T-helper 22 cell (primary cell): ENCODE measurements around the gene CFAP97D2.
"Not testable (repeated sequence)": the region's sequence is repeated elsewhere in the genome, so short reads cannot be mapped to it uniquely, and the experiment has no call there.

Experiments used
- DNase-seq: peaks from one replicate; pipeline ENCODE4 v3.0.0-alpha.2; 2020; ENCODE audit warnings: low read depth

CFAP97D2 gene

DNA sequence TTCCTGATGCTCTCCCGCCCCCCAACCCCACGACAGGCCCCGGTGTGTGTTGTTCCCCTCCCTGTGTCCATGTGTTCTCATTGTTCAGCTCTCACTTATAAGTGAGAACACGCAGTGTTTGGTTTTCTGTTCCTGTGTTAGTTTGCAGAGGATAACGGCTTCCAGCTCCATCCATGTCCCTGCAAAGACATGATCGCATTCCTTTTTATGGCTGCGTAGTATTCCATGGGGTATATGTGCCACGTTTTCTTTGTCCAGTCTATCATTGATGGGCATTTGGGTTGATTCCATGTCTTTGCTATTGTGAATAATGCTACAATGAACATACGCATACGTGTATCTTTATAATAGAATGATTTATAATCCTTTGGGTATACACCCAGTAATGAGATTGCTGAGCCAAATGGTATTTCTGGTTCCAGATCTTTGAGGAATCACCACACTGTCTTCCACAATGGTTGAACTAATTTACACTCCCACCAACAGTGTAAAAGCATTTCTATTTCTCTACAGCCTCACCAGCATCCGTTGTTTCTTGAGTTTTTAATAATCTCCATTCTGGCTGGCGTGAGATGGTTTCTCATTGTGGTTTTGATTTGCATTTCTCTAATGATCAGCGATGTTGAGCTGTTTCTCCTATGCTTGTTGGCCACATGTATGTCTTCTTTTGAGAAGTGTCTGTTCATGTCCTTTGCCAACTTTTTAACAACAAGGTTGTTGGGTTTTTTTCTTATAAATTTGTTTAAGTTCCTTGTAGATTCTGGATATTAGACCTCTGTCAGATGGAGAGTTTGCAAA, 20.0 kb upstream of the CFAP97D2 start:
- not testable (repeated sequence) for DNase-seq

DNA sequence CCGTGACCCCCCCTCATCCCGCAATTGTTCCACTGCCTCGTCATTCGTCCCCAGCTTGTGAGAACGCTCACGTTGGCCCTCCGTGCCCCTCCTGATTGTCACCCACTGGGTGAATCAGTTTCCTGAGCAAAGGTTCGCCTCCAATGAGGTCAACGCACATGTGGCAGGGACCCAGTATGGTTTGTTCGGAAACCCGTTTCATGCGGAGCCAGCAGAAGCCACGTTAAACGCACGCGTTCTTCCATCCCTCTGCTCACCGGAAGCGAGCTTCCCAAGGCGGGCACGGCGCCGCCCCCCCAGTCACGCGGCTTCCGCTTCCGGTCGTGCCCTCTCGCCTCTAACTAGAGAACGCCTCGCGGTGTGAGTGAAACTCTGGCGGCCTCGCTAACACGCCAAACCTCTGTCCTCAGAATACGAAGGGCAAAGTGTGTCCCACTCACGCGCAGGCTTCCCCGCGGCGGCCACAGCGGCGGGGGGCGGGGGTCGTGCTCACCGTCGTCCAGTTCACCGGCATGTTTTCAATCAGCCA, 18.0 kb upstream of the CFAP97D2 start:
- DNase-seq: no peak

DNA sequence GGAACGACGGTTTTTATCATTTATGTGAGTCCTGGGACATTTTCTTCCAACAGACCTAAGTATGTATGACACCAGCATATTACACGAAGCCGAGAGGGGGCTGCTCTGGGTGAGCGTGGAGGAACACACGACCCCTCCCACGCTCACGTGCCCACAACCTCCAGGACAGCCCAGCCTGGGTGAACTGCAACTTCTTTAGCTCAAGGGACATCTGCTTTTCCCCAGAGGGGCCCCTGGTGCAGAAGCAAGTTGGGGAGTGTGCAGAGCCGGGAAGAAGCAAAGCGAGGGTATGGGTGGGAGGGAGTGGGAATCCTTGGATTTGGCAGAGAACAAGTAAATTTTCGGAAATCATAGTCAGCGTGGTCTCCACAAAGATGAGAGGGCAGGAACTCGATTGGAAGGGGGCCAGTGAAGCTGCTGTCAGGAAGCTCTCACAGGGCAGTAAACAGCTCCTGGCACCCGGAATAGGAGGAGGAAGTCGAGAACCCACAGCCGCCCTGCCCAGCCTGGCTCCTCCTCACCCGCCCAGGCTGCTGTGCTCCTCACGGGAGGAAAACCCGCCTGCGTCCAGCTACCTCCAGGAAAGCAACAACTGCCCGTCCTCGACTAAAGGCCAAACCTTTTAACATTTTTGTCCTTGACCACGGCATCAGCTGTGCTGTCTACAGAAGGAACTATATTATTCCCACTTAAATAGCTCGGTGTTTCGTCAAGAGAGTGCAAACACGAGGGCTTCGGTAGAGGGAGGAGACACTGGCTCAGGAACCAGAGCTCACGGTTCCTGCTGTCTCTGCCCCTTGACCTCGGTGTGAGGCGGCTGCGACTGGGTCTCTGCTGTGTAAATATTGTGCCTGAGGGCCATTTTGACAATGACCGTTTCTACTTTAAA, 17.2 kb upstream of the CFAP97D2 start:
- DNase-seq: no peak

DNA sequence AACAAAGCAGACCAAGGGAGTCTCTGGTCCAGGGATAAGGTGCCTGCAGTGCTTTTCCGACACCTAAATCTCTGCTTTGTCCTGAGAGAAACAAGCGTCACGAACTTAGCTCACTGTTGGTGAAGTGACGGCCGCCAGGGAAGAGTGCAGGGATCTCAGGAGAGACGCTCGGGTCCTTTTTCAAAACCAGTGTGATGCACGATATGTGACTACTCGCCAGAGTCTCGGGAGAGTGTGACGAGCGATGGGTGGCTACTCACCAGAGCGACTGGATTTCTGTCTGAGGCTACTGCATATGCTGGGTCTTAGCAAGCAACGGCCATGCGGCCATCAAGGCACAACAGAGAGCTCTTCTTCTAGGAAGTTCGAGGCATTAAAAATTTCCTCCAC, 16.5 kb upstream of the CFAP97D2 start:
- no peak for DNase-seq

DNA sequence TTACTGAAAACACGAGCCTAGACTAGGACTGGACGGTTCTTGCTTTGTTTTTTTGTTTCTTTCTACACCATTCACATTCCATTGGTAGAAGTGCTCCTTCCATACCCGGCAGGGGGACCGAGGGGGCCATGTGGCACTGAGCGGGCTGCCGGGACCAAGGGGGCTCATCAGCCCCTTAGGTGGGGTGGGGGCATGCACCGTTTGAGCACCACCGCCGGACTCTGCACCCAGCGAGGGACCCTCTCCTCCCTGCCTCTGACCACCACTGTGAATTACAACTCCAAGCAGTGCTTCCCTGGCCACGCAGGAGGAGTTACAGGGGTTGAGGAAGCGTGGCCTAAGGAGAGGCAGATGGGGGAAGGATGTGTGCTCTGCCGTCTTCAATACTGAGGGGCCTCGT, 15.0 kb upstream of the CFAP97D2 start:
- no peak for DNase-seq

DNA sequence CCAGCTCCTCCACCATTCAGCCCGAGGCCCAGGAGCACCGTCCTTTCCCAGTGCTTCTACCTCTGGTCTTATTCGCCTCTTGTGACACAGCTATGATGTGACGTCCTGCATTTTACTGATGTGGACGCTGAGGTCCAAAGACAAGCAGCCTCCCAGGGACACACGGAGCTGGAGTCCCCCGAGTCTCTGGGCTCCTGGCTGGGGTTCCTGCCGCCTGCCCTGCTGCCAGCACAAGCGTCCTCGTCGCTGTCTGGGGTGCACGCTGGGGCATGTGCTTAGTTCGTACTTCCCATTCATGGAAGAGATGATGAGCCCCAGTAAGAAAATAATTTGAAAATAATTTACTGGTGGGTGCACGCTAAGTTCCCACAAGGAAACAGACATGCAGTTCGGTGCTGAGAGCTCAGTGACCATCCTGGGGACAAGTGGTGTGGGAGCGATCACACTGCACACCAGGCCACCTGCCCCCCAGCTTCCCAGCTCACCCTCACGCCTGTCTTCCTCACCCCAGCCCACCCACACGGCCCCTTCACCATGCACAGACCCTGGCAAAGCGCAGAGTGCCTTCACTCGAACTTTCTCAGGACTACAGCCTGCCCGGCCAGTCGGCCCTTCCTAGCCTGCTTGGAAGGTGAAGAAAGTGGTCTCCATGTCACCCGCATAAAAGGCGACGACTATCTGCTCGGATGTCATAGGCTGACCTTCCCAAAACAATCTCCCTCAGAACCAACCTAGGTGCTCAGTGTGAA, 14.2 kb upstream of the CFAP97D2 start:
- DNase-seq: no peak

DNA sequence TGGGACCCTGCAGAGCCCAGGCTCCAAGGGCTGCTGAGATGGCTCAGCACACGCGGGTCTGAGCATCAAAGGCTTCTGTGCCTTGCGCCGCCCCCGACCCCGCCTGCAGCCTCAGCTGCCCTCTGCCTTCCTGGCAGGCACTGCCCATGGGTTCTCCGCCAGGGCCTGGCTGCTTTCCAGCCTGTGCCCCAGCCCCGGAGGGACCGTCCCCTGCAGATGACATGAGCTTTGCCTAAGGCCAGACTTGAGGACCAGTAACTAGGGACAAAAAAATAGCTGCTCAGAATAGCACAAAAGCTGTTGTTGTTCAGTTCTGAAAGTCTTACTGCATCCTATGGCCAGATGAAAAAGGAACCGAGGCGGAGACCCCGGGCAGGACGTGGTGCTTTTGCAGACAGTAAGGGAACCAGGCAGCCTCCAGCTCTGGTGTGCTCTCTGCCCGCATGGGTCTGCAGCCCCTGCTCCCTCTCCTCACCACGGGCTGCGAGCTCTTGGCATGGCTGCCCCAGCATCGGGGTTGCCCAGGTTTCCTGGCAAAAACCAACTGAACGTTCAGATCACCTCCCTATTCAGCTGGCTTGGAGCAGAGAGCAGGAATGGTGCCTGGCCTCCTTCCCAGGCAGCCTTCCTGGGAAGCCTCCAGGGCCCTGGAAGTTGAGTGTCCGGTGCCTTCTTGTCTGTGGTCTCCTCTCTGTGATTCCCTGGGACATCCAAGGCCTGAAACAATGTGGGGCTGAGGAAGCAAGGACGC, 12.5 kb upstream of the CFAP97D2 start:
- DNase-seq: no peak

DNA sequence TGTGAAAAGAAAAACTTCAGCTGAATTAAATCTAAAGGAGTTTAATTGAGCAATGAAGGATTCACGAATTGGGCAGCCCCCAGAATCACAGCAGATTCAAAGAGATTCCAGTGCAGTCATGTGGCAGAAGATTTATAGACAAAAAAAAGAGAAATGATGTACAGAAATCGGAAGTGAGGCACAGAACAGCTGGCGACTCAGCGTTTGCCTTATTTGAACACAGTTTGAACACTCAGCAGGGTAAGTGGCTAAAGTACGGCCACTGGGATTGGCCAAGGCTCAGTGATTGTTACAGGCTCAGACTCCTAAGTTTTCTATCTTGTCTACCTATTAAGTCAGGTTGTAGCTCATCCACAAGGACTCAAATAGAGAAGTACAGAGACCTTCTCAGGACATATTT, 11.6 kb upstream of the CFAP97D2 start:
- DNase-seq: no peak

DNA sequence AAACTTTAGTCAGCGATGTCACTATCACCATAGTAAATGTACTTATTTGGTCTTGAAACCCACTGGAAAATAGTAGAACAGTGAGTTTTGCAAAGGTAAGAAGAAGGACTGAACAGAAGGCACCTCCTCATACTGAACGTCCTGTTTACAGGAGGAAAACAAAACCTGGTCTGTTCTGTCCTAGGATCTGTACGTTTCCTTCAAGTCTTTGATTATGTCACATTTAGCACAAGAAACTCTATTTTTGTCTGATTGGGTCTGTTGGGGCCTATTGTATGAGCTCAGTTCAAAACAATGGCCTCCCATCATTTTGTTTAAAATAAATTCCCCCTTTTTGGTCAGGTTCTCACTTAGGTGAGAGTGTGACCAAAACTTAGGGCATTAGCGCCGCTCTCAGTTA, 11.2 kb upstream of the CFAP97D2 start:
- DNase-seq: no peak

DNA sequence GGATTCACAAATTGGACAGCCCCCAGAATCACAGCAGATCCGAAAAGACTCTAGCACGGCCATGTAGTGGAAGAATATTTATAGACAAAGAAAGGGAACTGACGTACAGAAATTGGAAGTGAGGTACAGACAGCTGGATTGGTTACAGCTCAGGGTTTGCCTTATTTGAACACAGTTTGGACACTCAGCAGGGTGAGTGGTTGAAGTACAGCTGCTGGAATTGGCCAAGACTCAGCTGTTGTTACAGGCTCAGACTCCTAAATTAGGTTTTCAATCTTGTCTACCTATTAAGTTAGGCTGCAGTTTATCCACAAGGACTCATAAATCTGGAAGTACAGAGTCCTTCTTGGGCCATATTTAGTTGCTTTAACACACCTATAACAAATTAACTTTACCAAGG, 5.8 kb upstream of the CFAP97D2 start:
- no peak for DNase-seq

DNA sequence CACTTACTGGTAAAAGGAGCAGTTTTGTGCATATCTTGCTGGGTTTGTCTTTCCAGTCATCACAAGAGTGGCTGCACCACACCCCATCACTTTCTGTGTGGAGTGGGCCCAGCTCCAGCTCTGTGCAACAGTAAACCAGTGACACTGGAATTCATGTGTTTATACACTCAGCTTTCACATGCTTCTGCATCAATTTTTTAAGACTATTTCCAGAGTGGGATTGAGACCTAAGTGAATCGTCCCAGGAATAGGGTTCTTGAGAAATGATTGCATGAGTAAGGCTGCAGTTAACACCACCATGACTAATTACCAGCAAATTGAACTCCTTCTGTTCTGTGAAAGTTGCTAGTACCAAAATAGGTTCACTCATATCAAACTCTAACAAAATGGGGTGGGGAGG, 5.3 kb upstream of the CFAP97D2 start:
- no peak for DNase-seq

DNA sequence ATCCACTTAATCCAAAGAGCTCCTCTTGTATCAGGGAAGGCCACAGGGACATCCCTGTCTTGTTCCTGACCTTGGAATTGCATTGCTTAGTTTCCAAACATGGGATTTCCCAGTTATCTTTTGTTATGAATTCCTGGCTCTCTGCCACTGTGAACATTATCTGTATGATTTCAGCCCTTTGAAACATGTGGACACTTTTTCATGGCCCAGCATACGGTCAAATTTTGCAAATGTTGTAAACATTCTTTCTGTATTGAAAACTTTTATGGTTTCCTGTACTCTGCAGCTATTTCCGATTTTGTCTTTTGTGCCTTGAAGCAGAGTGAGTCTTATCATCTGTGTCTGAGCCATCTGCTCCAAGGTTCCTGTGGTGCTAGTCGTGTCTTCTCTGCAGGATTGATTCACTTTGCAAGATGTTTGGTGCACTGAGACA, 4.5 kb upstream of the CFAP97D2 start:
- DNase-seq: no peak

DNA sequence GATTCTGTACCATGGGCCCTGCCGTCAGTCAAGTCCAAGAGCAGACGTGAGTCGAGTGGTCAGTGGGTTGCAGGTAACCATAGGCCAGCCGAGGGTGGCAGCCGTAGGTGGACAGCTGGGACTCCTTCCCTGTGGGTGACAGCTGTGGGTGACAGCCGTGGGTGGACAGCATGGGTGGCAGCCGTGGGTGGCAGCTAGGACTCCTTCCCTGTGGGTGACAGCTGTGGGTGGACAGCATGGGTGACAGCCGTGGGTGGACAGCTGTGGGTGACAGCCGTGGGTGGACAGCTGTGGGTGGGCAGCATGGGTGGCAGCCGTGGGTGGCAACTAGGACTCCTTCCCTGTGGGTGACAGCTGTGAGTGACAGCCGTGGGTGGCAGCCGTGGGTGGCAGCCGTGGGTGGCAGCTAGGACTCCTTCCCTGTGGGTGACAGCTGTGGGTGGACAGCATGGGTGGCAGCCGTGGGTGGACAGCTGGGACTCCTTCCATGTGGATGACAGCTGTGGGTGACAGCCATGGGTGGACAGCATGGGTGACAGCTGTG, 2.6 kb upstream of the CFAP97D2 start:
- DNase-seq: not testable (repeated sequence)

DNA sequence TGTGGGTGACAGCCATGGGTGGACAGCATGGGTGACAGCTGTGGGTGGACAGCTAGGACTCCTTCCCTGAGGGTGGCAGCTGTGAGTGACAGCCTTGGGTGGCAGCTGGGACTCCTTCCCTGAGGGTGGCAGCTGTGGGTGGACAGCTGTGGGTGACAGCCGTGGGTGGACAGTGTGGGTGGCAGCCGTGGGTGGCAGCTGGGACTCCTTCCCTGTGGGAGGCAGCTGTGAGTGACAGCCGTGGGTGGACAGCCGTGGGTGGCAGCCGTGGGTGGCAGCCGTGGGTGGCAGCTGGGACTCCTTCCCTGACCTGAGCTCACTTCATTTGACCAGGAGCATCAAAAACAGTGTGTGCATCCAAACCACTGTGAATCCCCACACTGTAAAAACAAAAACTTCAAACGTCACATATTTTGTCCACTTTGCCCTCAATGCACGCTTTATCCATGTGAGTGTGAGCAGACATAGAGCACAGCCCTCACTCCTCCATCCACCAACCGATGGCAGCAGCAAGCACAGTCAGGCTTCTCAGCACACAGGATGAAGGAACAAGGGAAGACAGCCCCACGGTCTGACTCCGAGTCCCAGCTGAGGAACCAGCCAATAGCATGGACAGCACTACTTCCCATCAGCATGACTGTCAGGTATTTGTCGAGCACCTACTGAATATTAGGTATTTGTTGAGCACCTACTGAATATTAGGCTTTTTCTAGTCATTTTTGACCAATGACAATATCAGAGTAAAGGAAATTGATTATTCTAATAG, 1.6 kb upstream of the CFAP97D2 start:
- no peak for DNase-seq

DNA sequence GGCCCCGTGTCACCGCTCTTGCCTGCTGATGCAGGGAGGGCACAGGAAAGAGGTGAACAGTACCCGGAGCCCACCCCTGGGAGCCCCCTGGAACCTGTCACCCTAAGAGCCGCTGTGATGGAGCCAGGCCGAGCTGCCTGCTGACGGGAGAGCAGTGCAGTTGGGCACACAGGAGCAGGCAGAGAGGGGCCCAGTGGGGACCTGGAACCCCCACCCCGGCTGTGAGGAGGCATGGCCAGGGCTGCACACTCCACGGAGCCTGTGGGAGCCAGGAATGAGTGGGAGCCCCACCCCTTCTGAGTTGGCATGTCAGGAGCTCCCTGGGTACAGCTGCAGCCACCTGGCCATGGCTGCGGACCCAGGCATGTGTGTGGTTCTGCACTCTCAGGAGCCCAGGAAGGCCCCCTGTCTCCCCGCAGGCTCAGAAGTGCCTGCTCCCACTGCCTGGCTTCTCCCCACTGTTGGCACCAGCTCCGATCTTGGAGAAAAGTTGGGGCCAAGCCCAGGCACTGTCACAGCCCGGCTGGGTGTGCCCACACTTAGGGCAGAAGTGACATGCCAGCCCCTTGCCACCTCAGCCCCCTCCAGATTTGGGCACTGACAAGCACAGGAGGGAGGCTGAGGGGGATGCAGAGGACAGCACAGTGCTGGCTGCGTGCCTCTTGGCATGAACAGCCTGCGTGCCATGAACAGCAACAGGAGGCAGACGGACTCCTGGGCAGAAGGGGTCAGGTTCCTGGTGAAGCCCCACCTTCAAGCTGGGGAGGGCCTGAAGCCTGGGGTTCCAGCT, 6.3 kb downstream of the CFAP97D2 start:
- DNase-seq: no peak

DNA sequence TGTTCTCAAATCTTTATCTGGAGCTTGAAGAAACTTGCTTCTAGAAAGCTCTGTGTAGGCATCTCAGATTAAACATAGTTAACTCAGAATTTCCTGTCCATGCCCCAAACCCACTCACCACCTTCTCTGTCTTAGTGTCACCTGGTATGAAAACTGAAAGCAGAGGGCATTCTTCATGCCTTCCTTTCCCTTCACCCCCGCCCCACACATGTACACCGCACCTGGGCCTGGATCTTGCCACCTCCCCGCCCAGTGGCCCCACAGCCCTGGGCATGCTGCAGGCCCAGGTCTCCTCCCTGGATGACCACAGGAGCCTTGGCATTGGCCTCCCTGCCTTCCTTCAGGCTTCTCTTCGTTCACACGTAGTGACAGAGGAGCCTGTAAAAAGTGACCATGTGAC, 15.8 kb downstream of the CFAP97D2 start:
- no peak for DNase-seq

DNA sequence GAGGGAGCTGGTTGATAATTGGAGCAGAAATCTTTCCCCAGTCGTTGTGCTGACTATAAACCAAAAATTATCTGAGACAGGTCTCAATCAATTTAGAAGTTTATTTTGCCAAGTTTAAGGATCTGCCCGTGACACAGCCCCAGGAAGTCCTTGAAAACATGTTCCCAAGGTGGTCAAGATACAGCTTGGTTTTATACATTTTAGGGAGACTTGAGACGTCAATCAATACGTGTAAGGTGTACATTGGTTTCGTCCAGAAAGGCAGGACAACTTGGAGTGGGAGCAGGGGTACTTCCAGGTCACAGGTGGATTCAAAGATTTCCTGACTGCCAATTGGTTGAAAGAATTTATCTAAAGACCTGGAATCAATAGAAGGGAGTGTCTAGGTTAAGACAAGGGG, 17.6 kb downstream of the CFAP97D2 start:
- DNase-seq: no peak

DNA sequence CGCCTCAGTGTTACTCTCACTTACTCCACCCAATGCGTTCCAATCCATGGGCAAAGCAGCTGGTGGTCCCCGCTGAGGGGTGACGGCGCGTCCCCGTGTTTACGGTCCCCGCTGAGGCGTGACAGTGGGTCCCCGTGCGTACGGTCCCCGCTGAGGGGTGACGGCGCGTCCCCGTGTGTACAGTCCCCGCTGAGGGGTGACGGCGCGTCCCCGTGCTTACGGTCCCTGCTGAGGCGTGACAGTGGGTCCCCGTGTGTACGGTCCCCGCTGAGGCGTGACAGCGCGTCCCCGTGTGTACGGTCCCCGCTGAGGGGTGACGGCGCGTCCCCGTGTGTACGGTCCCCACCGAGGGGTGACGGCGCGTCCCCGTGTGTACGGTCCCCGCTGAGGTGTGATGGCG, 19.5 kb downstream of the CFAP97D2 start:
- DNase-seq: no peak

DNA sequence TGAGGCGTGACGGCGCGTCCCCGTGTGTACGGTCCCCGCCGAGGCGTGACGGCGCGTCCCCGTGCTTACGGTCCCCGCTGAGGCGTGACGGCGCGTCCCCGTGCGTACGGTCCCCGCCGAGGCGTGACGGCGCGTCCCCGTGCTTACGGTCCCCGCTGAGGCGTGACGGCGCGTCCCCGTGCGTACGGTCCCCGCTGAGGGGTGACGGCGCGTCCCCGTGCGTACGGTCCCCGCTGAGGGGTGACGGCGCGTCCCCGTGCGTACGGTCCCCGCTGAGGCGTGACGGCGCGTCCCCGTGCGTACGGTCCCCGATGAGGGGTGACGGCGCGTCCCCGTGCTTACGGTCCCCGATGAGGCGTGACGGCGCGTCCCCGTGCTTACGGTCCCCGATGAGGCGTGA, 20.5 kb downstream of the CFAP97D2 start:
- not testable (repeated sequence) for DNase-seq

DNA sequence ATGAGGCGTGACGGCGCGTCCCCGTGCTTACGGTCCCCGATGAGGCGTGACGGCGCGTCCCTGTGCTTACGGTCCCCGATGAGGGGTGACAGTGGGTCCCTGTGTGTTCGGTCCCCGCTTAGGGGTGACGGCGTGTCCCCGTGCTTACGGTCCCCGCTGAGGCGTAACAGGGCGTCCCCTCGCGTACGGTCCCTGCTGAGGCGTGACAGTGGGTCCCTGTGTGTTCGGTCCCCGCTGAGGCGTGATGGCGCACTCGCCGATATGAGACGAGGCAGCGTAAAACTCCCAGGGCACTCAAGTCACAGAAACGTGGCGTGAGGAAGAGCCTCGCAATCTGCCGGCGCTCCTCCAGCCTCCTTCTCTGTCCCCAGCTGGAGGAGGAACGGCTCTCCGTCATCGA, 20.9 kb downstream of the CFAP97D2 start:
- no peak for DNase-seq
